HG02970 (cell line): Measurements from ENCODE around the gene EFNB3.

Experiments
- ATAC-seq: cut with Tn5 transposase; IDR thresholded peaks from one replicate; pipeline ENCODE4 v1.9.1; 2021; ENCODE audit warnings: mild to moderate bottlenecking, moderate library complexity, moderate number of reproducible peaks; ENCODE audit not compliant: unreplicated experiment, low FRiP score

The EFNB3 gene

DNA sequence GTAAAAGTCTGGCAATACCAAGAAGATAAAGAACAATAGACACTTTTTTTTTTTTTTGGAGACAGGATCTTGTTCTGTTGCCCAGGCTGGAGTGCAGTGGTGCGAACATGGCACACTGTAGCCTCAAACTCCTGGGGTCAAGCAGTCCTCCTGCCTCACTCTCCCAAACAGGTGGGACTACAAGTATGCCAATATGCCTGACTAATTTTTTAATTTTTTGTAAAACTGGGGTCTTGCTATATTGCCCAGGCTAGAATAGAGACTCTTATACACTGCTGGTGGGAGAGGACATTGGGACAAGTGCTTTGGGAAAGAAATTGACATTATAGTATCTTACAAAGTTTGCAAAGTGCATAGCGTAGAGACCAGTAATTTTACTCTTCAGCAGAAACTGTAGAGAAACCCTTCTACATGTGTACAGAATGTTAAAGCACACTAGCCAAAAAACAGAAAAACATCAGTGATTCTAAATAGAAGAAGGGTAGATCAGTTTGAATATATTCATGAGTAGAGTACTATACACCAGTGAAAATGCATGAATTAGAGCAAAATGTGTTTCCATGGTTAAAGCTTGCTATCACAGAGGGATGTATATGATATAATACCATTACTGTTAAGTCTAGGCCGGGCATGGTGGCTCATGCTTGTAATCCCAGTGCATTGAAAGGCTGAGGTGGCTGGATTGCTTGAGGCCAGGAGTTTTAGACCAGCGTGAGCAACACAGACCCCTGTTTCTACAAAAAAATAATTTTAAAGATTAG lies 7.0 kb upstream of the EFNB3 start:
- ATAC-seq = no peak

DNA sequence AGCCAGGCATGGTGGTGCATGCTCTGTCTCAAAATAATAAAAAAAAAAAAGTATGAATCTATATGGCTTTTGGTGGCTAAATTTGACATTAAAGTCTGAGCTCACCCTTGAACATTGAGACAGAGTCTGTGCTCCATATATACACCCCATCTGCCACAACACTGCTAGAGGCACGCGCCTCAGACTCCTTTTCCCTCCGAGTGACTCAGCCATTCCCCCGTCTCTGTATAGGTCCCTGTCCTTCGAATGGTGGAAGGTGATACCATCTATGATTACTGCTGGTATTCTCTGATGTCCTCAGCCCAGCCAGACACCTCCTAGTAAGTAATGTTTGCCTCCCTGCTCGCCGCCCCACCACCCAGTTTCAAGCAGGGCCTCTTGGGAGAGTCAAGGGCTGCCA lies 4.5 kb upstream of the EFNB3 start:
- no peak for ATAC-seq

DNA sequence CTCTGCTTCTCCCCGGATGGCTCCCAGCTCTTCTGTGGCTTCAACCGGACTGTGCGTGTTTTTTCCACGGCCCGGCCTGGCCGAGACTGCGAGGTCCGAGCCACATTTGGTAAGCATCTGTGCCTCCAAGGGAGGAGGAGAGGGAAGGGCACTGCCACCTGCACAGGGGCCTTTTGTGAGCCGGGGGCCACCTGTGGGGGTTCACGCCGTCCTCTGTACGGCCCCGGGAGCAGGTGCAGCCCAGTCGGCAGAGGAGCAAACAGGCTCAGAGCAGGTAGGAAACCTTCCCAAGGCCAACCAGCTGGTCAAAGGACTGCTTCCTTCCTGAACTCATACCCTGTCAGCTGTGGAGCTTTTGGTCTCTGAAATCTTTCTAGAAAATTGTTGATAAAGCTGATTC lies 3.3 kb upstream of the EFNB3 start:
- no peak for ATAC-seq

DNA sequence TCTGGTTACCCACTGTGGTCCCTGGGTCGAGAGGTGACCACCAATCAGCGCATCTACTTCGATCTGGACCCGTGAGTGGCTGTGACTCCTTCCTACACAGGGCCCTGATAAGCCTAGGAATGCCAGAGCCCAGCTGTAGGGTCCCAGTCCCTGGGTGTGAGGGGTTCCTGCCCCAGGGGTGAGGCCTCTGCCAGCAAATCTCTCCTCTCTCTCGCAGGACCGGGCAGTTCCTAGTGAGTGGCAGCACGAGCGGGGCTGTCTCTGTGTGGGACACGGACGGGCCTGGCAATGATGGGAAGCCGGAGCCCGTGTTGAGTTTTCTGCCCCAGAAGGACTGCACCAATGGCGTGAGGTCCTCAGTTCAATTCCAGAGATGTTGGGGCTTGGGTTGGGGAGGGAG lies 2.2 kb upstream of the EFNB3 start:
- ATAC-seq = no peak

DNA sequence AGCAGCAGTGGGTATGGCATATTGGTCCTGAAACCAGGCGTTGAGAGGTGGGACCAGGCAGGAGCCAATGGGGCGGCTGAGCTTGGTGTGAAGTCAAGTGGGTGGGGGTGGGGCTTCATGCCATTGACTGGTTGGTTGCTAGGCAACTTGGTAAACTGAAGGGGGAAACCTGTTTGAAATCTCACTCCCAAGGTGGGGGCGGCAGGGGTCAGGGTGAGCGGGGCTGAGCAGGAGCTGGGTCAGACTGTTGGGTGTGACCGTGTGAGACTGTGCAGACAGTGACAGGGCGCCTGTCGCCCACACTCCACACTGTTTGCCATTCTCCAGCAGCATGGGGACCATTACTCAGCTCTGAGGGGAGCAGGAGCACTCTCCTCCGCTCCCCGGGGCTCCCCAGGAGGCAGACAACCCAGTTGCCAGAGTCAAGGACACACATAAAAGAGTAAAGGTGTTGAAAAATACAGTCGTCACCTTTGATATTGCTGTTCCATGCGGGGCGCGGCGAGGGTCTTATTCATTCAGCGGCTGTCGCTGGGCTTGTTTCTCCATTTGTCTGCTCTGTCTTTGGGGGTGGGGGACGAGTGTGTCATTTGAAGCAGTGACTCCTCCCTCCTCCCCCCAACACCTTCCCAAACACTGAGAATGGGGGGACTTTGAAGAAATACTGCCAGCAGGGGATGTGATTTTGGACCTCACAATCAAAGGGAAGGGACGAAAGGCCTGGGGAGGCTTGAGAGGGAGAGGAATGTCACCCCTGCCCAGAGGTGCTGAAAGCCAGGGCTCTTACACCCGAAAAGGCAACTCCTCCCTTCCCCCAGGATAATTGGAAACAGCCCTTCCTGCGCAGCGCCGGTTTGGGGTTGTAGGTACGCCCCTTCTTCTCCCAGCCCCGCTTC lies 1.2 kb upstream of the EFNB3 start:
- no peak for ATAC-seq

DNA sequence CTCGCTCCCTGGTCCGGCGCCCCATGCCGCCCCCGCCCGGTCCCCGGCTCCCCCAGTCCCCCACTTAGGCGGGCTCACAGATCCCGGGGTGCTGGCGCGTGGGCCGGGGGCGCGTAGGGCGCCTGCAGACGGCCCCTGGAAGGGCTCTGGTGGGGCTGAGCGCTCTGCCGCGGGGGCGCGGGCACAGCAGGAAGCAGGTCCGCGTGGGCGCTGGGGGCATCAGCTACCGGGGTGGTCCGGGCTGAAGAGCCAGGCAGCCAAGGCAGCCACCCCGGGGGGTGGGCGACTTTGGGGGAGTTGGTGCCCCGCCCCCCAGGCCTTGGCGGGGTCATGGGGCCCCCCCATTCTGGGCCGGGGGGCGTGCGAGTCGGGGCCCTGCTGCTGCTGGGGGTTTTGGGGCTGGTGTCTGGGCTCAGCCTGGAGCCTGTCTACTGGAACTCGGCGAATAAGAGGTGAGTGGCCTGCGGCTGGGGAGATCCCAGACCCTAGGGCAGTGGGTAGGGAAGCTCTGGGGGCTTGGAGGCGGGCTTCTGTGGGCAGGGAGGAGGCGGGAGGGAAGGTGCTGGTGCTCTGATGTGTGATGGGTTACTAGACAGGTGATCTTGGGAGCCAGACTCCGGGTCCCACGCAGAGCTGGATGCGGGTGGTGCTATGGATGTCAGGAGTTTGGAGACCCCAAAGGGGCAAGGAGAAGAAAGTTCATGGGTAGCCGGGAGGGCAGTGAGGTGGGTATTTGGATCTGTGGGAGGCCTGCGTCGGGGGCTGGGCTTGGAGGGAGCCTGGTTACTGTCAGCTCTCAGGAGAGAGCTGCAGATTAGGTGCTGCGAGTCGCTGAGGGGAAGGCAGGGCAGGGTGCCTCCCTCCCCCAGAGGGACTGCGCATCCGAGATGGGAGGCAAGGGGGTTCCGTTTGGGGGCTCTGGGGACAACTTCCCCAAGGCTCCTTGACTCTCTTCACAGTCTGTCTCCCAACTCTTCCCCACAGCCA lies 560 bp downstream of the EFNB3 start:
- ATAC-seq = no peak

DNA sequence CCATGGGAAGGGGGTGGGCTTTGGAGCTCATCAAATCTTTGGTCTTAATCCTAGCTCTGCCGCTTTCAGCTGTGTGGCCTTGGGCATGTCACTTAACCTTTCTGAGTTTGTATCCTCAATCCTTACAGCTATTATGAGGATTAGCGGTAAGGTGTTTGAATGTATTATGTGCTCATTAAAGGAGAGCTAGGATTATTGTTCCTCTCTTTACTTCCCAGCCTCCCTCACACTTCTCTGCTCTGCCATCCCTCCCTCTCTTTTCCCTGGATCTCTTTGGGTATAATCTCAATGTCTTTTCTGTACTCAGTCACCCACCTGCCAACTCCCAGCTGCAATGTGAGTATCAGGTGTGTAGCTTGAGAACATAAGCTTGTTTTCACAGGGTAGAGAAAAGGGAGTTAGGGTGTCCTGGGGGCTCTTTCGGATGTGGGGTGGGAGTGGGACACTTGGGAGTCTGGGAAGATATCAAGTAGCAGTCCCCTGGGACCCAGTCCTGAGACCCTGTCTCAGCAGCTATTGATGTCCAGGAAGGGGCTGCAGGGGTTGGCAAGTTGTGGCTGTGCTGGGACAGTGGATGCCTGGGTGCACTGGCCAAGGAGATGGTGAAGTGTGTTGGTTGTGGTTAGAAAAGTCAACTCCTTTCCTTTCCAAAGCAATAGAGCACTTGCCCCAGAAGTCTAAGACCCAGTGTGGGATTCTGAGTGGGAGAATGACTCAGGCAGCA lies 1.8 kb downstream of the EFNB3 start:
- ATAC-seq = no peak

DNA sequence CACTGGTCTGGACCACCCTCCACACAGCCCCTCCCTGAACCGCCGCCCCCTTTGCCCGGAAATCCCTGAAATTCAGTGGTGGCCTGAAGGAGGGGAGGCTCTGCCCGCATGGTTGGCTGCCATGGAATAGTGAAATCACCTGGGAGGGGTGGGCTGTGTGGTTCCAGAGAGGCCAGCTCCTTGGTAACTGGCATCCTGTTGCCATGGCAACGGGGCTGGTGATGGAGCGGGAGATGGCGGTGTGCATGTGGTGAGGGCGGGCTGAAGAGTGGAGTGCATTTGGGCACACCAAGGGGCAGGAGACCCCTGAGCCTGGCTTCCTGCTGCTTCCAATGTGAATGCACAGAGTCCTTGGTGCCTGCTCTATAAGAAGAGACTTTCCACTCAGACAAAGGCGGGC lies 2.4 kb downstream of the EFNB3 start:
- ATAC-seq = no peak

DNA sequence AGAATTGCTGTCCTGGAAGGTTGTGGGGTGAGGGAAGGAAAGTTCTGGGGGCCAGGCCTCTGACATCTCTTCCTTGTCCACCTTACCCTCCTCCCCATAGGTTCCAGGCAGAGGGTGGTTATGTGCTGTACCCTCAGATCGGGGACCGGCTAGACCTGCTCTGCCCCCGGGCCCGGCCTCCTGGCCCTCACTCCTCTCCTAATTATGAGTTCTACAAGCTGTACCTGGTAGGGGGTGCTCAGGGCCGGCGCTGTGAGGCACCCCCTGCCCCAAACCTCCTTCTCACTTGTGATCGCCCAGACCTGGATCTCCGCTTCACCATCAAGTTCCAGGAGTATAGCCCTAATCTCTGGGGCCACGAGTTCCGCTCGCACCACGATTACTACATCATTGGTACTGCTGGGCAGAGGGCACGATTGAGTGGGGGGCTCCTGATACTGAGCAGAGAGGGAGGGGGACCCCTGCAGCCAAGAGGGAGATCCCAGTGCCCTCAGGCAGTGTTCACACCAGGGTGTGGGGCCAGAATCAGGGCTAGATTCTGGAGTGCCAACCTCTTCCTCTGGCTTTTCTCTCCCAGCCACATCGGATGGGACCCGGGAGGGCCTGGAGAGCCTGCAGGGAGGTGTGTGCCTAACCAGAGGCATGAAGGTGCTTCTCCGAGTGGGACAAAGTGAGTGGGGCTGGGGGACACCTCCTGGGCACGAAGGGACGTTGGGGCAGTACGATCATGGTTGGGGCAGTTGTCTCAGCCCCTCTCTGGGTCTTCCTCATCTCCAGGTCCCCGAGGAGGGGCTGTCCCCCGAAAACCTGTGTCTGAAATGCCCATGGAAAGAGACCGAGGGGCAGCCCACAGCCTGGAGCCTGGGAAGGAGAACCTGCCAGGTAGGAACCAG lies 3.1 kb downstream of the EFNB3 start:
- no peak for ATAC-seq

DNA sequence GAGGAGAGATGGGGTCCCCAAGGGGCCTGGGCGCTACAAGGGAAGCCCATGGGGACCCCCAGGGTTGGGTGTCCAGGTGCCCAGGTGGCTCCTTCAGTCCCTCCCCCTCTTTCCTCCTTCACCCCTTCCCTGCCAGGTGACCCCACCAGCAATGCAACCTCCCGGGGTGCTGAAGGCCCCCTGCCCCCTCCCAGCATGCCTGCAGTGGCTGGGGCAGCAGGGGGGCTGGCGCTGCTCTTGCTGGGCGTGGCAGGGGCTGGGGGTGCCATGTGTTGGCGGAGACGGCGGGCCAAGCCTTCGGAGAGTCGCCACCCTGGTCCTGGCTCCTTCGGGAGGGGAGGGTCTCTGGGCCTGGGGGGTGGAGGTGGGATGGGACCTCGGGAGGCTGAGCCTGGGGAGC lies 4.0 kb downstream of the EFNB3 start:
- ATAC-seq = no peak

DNA sequence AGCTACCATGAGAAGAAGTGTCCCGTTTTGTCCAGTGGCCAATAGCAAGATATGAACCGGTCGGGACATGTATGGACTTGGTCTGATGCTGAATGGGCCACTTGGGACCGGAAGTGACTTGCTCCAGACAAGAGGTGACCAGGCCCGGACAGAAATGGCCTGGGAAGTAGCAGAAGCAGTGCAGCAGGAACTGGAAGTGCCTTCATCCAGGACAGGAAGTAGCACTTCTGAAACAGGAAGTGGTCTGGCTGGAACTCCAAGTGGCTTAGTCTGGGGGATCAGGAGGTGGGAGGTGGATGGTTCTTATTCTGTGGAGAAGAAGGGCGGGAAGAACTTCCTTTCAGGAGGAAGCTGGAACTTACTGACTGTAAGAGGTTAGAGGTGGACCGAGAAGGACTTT lies 5.3 kb downstream of the EFNB3 start:
- no peak for ATAC-seq

DNA sequence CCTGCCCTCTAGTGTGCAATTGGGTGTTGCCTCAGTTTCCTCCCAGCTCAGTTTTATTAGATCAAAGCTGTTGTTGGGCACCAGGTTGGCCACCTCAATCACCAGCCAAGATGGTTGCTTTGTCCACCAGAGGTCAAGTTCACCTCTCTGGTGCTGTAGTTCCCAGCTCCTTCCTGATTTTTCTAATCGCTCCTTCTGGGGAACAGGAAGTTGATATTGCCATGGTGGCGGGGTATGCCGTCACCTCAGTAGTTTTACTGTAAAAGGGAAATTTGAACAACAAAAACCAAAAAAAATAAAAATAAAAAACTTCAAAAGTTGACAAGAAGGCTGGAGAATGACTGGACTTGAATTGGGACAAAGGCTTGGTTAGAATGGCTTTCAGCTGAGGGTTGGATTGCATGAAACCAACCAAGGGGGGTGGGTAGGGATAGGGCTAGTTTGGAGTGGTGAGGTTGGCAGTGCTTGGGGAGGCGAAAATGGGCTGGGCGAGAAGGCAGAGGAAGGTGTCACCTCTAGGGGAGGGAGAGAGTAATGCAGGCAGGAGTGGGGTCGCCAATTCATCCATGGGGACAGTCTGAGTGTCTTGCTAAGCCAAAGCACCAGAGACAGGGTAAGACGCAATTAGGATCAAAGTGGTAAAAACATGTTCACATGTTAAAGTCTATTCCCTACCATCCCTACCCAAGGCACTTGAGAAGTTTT lies 6.2 kb downstream of the EFNB3 start:
- no peak for ATAC-seq

DNA sequence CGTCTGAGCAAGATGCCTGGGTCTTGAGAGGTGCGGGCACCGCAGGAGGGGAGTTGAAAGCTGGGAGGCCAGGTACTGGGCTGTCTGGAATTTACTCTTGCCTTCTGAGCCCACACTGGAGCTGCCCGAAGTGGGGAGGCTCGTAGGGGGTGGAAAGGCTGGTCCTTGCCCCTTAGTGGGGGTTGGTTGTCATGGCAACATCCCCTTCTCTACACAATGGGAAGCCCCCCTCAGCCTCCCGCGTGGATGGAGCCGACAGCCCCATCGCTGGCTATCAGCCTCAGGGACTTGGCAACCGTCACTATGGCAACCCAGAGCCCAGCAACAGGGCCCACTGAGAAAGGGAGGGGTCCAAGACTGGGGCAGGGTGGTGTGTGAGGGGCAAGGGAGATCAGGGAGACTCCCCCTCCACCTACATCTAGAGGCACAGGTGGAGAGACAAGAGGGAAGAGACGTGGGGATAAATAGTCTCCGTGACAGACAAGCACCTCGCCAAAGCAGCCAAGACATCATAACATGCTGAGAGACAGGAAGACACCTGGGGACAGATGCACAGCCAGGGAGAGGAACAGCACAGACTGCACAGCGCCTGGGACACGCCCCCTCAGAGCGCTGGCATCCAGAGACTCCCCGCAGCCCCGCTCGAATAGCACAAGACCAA lies 7.2 kb downstream of the EFNB3 start:
- no peak for ATAC-seq

DNA sequence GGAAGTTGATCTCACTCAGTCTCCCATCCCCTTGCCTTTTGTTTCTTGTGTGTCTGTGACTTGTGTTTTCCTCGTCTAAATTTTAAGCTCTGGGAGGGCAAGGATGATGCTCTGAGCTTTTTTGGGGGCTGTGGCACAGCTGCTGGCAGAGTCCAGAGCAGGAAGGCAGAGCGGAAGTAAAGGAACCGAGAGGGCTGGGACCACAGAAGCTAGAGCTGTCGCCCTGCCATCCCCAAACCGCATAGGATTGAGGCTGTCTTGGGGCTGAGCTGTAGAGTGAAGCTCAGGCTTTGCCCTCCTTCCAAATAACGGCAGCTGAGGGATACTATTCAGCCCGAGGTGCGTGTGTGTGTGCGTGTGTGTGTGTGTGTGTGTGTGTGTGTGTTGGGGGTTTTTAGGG lies 8.8 kb downstream of the EFNB3 start:
- ATAC-seq = no peak

DNA sequence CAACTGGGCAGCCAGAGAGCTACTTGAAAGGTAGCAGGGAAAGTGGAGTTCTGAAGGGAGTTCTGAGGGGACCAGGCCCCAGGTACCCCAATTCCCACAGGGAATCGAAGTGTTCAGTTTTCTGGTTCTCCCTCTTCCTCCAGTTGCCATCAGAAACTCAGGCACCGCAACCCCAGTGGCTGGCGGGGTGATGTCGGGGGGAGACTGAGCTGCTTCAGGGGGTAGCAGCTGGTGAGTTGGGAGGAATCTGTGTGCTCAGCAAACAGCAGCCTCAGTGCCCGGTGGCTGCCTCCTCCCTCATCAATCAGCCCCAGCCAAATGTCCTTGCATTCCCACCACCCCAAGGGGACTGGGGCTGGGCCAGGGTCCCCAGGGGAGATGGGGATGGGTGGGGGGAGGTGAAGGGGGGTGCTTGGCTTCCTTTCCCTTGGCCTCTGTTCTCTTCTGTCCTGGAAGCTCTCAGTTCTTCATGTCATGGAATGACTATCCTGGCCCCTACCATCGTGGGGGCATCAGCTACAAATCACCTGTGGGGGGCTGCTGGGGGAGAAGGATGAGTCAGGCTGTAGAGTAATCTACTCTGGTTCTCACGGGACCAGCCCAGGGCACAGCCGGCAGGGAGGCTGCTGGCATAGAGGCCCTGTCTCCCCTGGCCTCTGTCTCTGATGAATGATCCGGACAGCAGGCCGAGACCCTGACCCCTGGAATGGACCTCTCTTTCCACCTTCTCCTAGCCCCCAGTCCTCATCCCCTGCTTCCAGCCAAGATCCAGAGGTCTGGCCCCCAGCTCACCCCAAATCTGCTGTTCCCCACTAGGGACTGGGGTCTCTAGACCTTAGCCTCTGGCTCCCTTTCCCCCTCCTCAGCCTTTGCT lies 10.0 kb downstream of the EFNB3 start:
- no peak for ATAC-seq

DNA sequence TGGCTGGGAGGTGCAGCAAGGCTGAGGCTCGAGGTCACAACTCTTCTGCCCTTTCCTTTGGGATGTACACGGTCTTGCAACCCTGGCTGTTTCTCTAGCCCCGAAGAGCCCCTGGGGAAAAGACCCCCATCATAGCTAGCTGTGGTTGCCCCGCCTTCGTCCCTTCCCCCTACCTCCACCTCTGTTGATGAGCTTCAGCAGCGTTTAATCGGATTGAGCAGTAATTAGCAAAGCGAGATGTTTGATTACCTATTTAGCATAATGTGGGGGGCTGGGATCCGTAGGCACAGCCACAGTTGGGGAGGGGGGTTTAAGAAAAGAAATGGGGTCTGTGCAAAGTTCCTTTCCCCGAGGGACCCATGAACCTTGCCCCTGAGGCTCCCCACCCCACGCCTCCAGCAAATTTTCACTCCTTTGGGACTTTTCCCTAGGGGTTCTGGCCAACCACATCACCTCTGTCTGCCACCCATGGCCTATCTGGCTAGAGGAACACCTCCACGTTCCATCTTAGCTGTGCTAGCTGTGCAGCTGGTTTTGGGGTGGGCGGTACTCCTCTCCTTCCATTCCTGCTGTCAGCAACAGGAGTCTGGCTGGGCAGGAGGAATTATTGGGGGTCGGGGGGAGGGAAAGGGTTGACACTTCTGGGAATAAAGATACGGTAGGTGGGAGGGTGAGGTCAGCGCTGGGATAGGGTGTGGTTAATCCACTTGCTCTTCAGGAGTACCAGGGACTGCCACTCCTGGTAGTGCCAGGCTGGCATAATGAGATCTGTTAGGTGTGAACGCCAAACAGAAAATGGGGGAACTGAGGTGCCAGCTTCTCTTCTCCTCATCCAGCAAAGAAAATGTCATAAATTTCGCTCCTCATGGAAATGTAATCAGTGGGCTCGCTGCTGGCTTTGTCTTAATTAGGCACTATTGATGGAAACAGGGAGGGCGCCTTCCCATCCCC lies 11.2 kb downstream of the EFNB3 start:
- no peak for ATAC-seq
